NCI-H1092 (cell line): Measurements from ENCODE around the gene GEN1.

Experiments used
- DNase-seq: peaks from one replicate; lab custom pipeline; 2025; lab: John Stamatoyannopoulos, UW

The GEN1 gene

GRCh38 chr2:17753803-17754663 lies at the start of gene GEN1, which contains the start of gene SMC6:
GEN1 (plus strand) TSS chr2:17754138; CDS start chr2:17759944, 5,806 bp downstream.
SMC6 (minus strand) TSS chr2:17753810; CDS start chr2:17745946, 7,864 bp downstream.
- peak; percentile 84 for DNase-seq

GRCh38 chr2:17706845-17707244 lies 47.1 kb upstream of the GEN1 start:
- DNase-seq = no peak

- no peak for DNase-seq
These were observed 45.4 kb upstream of the GEN1 start for GRCh38 chr2:17708501-17708900.

GRCh38 chr2:17709897-17710296 lies 44.0 kb upstream of the GEN1 start:
- DNase-seq = no peak

- no peak for DNase-seq
These were observed 43.2 kb upstream of the GEN1 start for GRCh38 chr2:17710547-17711248.

- DNase-seq = no peak
These were observed 40.6 kb upstream of the GEN1 start for GRCh38 chr2:17713291-17713690.

GRCh38 chr2:17717666-17718065 lies 36.3 kb upstream of the GEN1 start:
- no peak for DNase-seq

- DNase-seq = no peak
These were observed 35.2 kb upstream of the GEN1 start for GRCh38 chr2:17718689-17719088.

GRCh38 chr2:17719562-17720371 lies 34.2 kb upstream of the GEN1 start:
- no peak for DNase-seq

GRCh38 chr2:17728210-17728609 lies 25.7 kb upstream of the GEN1 start:
- no peak for DNase-seq

- no peak for DNase-seq
These were observed 24.1 kb upstream of the GEN1 start for GRCh38 chr2:17729880-17730279.

- no peak for DNase-seq
These were observed 20.3 kb upstream of the GEN1 start for GRCh38 chr2:17733599-17733998.

- no peak for DNase-seq
These were observed 18.1 kb upstream of the GEN1 start for GRCh38 chr2:17735864-17736263.

- no peak for DNase-seq
These were observed 16.9 kb upstream of the GEN1 start for GRCh38 chr2:17736989-17737388.

- no peak for DNase-seq
These were observed 13.7 kb upstream of the GEN1 start for GRCh38 chr2:17740203-17740602.

- DNase-seq = no peak
These were observed 6.1 kb upstream of the GEN1 start for GRCh38 chr2:17747684-17748452.

- DNase-seq = no peak
These were observed 5.2 kb upstream of the GEN1 start for GRCh38 chr2:17748745-17749144.

GRCh38 chr2:17749753-17750438 lies 4.0 kb upstream of the GEN1 start:
- no peak for DNase-seq

GRCh38 chr2:17752246-17752645 lies 1.7 kb upstream of the GEN1 start:
- no peak for DNase-seq

- no peak for DNase-seq
These were observed 791 bp upstream of the GEN1 start for GRCh38 chr2:17752892-17753802.
